GM19023 (cell line): ENCODE measurements around the gene POLD2.

Experiments used
- ATAC-seq: cut with Tn5 transposase; IDR thresholded peaks from one replicate; pipeline ENCODE4 v1.9.1; 2021; ENCODE audit warnings: mild to moderate bottlenecking, moderate library complexity; ENCODE audit not compliant: unreplicated experiment

POLD2 gene

DNA sequence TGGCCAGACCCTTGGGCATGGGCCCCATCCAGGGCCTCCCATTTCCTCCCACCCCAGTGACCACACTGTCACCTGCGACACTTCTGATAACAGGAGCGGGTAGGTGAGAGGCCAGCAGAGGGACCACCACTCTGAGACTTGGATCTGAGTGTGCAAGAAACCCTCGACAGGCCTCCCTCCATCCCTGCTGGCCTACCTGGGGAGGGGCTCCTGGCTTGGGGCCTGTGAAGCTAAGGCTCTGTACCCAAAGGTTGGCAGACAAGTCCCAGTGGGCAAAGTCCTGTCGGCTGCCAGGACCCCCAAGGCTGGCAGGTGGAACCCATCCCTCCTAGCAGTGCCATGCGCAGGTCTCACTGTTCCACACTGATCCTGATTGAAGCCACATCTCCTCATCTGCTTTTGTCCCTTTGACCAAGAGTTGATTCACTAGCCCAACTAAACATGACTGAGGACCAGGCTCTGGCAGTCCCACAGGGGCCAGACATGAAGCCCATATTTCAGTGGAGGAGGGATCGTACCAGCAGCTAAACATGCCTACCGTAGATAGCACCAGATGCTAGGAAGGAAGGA, 56.8 kb downstream of the POLD2 start:
- ATAC-seq = no peak

DNA sequence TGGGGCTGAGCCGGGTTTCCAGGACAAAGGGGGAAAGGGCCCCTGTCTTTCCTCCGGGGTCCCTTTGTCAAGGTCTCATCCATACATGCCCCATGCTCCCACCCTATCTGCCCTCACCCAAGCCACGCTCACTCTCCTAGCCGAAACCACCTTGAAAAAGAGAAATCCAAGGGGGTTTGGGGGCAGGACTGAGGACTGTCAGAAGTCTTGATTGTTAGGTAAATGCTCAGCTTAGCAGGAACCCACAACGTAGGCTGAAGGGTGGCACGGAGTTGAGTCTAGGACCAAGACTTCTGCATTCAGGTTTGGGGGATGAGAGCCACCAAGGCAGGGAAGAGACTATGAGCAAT, 57.3 kb downstream of the POLD2 start:
- ATAC-seq = no peak

- no peak for ATAC-seq
Measured at GRCh38 chr7:44065431-44066110, 57.8 kb downstream of the POLD2 start, which contains the start of gene PGAM2. Gene PGAM2 (minus strand): TSS chr7:44065567. CDS start chr7:44065529, 38 bp downstream.

- no peak for ATAC-seq
Measured at GRCh38 chr7:44064791-44065430, 58.4 kb downstream of the POLD2 start.
